Stimulated activated effector memory CD8-positive, alpha-beta T cell treated with anti-CD3 and anti-CD28 coated beads, Interleukin-12 subunit alpha, Interleukin-12 subunit beta, amount 100 ng/mL, for 72 hours (primary cell): ENCODE results near the gene MAD1L1.
"Not testable (repeated sequence)": the region's sequence is repeated elsewhere in the genome, so short reads cannot be mapped to it uniquely, and the experiment has no call there.

Source experiments
- ATAC-seq: fragments of 150-1000 bp; cut with Tn5 transposase; 2 replicates; pipeline ENCODE4 v1.10.0; 2021
- DNase-seq, 2 donors: peaks; one replicate each; pipeline ENCODE4 v3.0.0; 2021 to 2022; ENCODE audit warnings: low spot score in 2 of 2
- H3K27ac Mint-ChIP-seq: one replicate; pipeline ENCODE4 v1.8.0; 2022; ENCODE audit warnings: mild to moderate bottlenecking, mixed read lengths
- H3K36me3 Mint-ChIP-seq: one replicate; pipeline ENCODE4 v1.8.0; 2022; ENCODE audit warnings: mild to moderate bottlenecking, mixed read lengths
- H3K4me1 Mint-ChIP-seq: one replicate; pipeline ENCODE4 v1.8.0; 2022; ENCODE audit warnings: mixed read lengths
- H3K4me3 Mint-ChIP-seq: one replicate; pipeline ENCODE4 v1.8.0; 2022; ENCODE audit warnings: mild to moderate bottlenecking, mixed read lengths
- H3K9me3 Mint-ChIP-seq: one replicate; pipeline ENCODE4 v1.8.0; 2022; ENCODE audit warnings: mixed read lengths

Gene MAD1L1

GRCh38 chr7:1872191-1873069 lies 360.3 kb downstream of the MAD1L1 start:
- Mint-ChIP-seq H3K4me3 (no peak overlapping the region), H3K9me3 (peaks cover 1% of the 10 kb centered on the region), H3K36me3 (no peaks in the 10 kb centered on the region), H3K27ac (no peak overlapping the region), H3K4me1 (peaks cover 2% of the 10 kb centered on the region)
- ATAC-seq (no peak), DNase-seq (no peak)

DNA sequence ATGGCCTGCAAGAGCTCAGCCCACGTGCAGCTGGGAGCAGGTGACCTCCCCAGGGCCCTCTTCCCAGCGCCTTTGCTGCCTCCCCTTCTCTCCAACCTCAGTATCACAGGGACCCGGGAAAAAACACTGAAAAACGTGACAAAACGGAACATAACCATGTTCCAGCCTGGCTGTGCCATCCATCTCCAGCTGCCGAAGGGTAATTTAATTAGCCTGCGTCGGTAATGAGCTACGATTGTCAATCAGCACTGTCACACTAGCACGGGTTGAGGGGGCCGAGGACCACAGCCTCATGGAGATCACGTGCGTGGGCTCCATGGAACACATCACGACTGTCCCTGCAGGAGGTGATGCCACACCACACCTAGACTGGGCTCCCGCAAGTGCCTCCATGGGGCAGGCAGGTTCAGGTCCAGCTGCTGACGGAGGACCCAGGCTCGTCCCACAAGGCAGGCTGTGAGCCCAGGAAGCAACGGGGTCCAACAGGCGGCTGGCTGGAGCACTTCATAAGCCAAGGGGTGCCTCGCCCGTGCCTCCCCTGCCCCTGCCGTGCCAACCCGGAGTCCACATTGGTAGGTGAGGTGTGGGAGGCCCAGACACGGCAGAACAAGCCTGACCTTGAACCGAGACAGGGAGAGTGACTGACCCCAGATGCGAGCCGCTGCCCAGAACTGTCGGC lies 363.2 kb downstream of the MAD1L1 start:
- H3K9me3 Mint-ChIP-seq, result no peaks in the 10 kb centered on the region
- H3K4me1 Mint-ChIP-seq, result peaks cover 21% of the 10 kb centered on the region
- no peak overlapping the region for H3K27ac Mint-ChIP-seq
- no peaks in the 10 kb centered on the region for H3K36me3 Mint-ChIP-seq
- DNase-seq (no peak), ATAC-seq (no peak)
- H3K4me3 Mint-ChIP-seq, result no peak overlapping the region

- Mint-ChIP-seq H3K36me3 (no peaks in the 10 kb centered on the region), H3K27ac (no peak overlapping the region), H3K4me3 (no peak overlapping the region), H3K4me1 (peaks cover 21% of the 10 kb centered on the region), H3K9me3 (no peaks in the 10 kb centered on the region)
- DNase-seq, result no peak
- no peak for ATAC-seq
These were observed 364.1 kb downstream of the MAD1L1 start for GRCh38 chr7:1868516-1869165.

DNA sequence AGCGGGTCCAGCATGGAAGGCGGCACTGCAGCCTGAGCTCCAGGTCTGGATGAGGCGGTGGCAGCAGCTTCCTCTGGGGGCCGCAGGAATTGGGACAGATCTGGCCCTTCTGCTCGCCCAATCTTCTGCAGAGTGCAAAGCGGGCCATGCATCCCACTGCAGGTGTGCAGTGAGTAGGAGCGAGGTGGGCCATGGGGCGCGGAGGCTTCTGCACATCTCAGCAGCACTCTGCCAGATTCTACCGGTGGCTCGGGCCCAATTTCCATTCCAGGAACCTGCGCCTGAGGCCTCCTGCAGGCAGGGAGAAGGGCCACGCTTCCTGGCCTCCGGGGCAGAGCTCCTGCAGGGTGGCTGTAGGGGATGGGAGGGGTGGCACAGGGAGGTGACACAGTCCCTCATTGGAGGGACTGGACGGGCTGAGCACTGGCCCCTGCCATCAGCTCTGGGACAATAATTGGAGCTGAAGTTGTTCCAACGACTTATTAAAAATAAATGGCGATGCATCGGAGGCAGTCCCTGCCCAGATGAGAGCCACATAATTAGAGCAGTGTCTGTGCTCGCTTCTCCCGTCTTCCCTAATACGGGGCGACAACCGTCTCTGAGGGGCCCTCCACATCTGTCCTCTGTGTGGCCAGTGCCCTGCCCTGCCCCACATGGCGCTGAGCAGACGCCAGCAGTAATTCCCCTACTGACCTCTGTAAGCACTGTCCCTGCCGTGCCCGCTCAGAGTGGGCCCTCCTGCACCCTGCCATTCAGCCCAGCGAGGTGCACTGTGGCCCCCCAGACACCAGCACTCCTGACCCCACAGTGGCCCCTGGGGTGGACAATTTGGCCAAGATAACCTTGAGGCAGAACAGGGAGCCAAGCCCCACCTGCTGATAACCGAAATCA lies 365.1 kb downstream of the MAD1L1 start:
- Mint-ChIP-seq H3K36me3 (no peaks in the 10 kb centered on the region), H3K27ac (peak overlapping the region; percentile 82), H3K4me1 (peaks cover 21% of the 10 kb centered on the region), H3K4me3 (no peak overlapping the region), H3K9me3 (no peaks in the 10 kb centered on the region)
- ATAC-seq, result no peak
- no peak for DNase-seq

- Mint-ChIP-seq H3K36me3 (no peaks in the 10 kb centered on the region), H3K4me3 (no peak overlapping the region), H3K27ac (peak overlapping the region; percentile 82), H3K9me3 (no peaks in the 10 kb centered on the region), H3K4me1 (peaks cover 21% of the 10 kb centered on the region)
- DNase-seq, result no peak
- no peak for ATAC-seq
These were observed 366.1 kb downstream of the MAD1L1 start for GRCh38 chr7:1866601-1867000.

GRCh38 chr7:1865571-1866255 lies 367.0 kb downstream of the MAD1L1 start:
- H3K36me3 Mint-ChIP-seq, result no peaks in the 10 kb centered on the region
- no peaks in the 10 kb centered on the region for H3K9me3 Mint-ChIP-seq
- DNase-seq (no peak), ATAC-seq (no peak)
- H3K27ac Mint-ChIP-seq, result peak overlapping the region; percentile 82
- peaks cover 23% of the 10 kb centered on the region for H3K4me1 Mint-ChIP-seq
- no peak overlapping the region for H3K4me3 Mint-ChIP-seq

DNA sequence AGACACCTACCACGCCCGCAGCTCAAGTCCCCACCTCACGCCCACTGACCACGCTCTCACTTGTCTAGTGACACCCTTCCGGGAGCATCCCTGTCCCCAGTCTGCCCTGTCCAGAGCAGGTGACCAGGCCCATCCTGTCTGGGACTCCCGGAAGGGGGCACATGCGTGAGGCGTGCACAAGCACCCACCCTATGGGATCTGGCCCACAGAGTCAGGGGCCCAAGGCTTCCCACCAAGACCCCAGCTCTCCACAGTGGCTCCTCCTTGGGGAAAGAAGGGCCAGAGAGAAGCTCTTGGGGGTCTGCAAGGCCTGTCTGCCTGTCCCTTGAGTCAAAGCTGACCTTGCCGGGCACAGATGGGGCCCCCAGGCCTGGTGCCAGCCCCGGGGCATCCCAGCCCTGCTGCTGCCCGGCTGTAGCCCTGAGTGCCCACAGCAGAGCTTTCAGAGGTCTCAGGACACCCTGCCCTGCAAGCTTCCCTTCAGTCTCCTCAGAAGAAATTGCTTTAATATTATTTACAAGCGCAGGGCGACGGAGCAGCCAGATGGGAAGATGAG lies 367.7 kb downstream of the MAD1L1 start:
- peaks cover 27% of the 10 kb centered on the region for H3K4me1 Mint-ChIP-seq
- no peak overlapping the region for H3K4me3 Mint-ChIP-seq
- ATAC-seq (no peak), DNase-seq (no peak)
- no peaks in the 10 kb centered on the region for H3K36me3 Mint-ChIP-seq
- H3K27ac Mint-ChIP-seq, result peak overlapping the region; percentile 58
- H3K9me3 Mint-ChIP-seq, result no peaks in the 10 kb centered on the region

DNA sequence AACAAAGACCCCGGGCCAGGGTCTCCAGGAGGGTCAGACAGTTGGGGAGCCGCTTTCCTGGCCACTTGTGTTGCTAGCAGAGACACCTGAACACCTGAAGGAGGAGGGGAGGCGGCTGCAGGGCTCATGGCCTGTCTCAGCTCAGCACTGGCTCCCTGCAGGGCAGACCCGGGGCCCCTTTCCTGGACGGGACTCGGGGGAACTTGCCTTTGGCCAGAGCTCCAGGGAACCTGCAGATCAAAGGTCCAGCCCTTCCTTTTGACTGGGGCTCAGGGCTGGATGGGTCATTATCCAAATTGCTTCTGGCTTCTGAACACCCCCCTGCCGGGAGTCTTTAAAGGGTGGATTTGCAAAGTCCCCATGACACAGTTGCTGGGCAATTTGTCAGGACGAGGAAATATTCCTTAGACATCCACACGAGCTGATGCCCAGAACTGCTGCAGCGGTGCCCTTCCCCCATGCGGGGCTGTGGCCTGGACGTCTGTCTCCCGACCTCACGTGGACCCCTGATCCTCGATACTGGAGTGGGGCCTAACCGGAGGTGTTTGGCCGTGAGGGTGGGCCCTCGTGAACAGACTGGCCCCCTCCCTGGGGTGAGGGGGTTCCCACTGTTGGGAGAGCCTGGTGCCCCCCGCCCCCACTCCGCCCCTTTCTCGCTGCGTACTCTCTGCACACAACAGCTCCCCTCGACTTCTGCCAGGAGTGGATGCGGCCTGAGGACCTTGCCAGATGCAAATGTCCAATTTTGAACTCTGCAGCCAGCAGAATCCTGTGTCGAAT lies 368.4 kb downstream of the MAD1L1 start:
- Mint-ChIP-seq H3K4me3 (no peak overlapping the region), H3K27ac (peak overlapping the region; percentile 58), H3K9me3 (no peaks in the 10 kb centered on the region), H3K4me1 (peaks cover 27% of the 10 kb centered on the region), H3K36me3 (no peaks in the 10 kb centered on the region)
- ATAC-seq, result no peak
- no peak for DNase-seq

- DNase-seq (no peak), ATAC-seq (no peak)
- Mint-ChIP-seq H3K9me3 (no peaks in the 10 kb centered on the region), H3K36me3 (no peaks in the 10 kb centered on the region), H3K27ac (no peak overlapping the region), H3K4me1 (peaks cover 27% of the 10 kb centered on the region), H3K4me3 (no peak overlapping the region)
These were observed 369.4 kb downstream of the MAD1L1 start for GRCh38 chr7:1863091-1863900.

DNA sequence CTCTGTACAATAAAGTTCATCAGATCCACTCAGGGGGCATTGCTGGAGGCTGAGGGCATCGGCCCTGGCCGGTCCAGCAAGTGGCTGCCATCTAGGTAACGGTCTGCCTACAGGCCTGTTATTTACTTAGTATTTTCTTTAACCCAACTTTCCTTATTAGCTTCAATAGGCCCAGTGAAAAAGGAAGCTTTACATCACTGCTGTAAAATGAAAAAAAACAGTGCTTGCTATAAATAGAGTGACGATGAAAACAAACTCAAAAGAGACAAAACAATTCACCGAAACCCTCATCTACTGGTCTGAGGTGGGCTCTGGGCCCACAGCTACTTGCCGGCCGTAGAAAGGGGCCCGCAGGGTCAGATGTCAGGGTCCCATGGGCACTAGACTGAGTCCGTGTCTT lies 370.2 kb downstream of the MAD1L1 start:
- Mint-ChIP-seq H3K4me3 (no peak overlapping the region), H3K9me3 (no peaks in the 10 kb centered on the region), H3K4me1 (peaks cover 26% of the 10 kb centered on the region), H3K36me3 (no peaks in the 10 kb centered on the region), H3K27ac (no peak overlapping the region)
- no peak for ATAC-seq
- DNase-seq, result no peak

DNA sequence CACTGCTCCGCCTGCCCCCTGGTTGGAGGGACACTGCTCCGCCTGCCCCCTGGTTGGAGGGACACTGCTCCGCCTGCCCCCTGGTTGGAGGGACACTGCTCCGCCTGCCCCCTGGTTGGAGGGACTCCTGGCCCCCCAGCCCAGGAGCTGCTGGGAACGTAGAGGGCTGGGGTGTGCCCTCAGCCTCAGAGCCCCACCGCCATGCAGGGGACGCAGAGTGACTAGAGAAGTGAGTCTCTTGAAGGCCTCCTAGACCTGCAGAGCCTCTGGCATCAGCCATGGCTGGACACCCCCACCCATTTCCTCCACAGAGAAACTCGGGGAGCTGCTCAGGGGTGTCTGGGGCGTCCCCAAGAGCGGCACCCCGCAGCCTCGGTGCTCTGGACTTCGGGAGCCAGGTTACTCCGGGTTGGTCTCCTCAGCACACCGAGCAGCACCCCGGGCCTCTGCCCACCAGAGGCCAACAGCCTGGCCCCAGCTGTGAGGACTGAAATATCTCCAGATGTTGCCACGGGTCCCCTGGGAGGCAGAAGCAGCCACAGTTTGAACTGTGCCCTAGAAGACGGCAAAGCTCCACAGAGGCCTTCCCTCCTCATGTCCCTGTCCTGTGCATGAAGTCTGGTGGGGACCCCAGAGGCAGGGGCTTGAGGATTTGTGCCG lies 370.8 kb downstream of the MAD1L1 start:
- ATAC-seq (no peak), DNase-seq (no peak)
- peaks cover 20% of the 10 kb centered on the region for H3K4me1 Mint-ChIP-seq
- H3K36me3 Mint-ChIP-seq, result no peaks in the 10 kb centered on the region
- no peak overlapping the region for H3K4me3 Mint-ChIP-seq
- no peak overlapping the region for H3K27ac Mint-ChIP-seq
- H3K9me3 Mint-ChIP-seq, result no peaks in the 10 kb centered on the region

GRCh38 chr7:1860881-1861798 lies 371.6 kb downstream of the MAD1L1 start:
- H3K27ac Mint-ChIP-seq, H3K4me3 Mint-ChIP-seq, H3K36me3 Mint-ChIP-seq, ATAC-seq, DNase-seq, H3K9me3 Mint-ChIP-seq: not testable (repeated sequence)
- H3K4me1 Mint-ChIP-seq, result peaks cover 12% of the 10 kb centered on the region
